DMS53 (cell line): ENCODE results near the gene ST6GALNAC3.
"Not testable (repeated sequence)": the region's sequence is repeated elsewhere in the genome, so short reads cannot be mapped to it uniquely, and the experiment has no call there.

Source experiments
- DNase-seq: peaks from one replicate; lab custom pipeline; 2025; lab: John Stamatoyannopoulos, UW

Gene ST6GALNAC3

GRCh38 chr1:76073481-76073880 is 1.1 kb upstream of the ST6GALNAC3 start:
- DNase-seq: no peak

GRCh38 chr1:76075188-76075489 is 593 bp downstream of the ST6GALNAC3 start:
- no peak for DNase-seq

GRCh38 chr1:76075877-76076276 is 1.3 kb downstream of the ST6GALNAC3 start:
- DNase-seq: peak; percentile 72

GRCh38 chr1:76079475-76080227 is 5.1 kb downstream of the ST6GALNAC3 start:
- DNase-seq: no peak

- DNase-seq: no peak
Observed at GRCh38 chr1:76080552-76081079, 6.1 kb downstream of the ST6GALNAC3 start.

- no peak for DNase-seq
Observed at GRCh38 chr1:76082062-76082461, 7.5 kb downstream of the ST6GALNAC3 start.

- DNase-seq: no peak
Observed at GRCh38 chr1:76083189-76083588, 8.6 kb downstream of the ST6GALNAC3 start.

GRCh38 chr1:76084029-76084627 is 9.6 kb downstream of the ST6GALNAC3 start:
- no peak for DNase-seq

GRCh38 chr1:76084685-76085084 is 10.1 kb downstream of the ST6GALNAC3 start:
- no peak for DNase-seq

- DNase-seq: no peak
Observed at GRCh38 chr1:76086109-76086508, 11.6 kb downstream of the ST6GALNAC3 start.

- peak; percentile 57 for DNase-seq
Observed at GRCh38 chr1:76086597-76086996, 12.1 kb downstream of the ST6GALNAC3 start.

GRCh38 chr1:76090283-76091203 is 16.0 kb downstream of the ST6GALNAC3 start:
- no peak for DNase-seq

- DNase-seq: no peak
Observed at GRCh38 chr1:76092812-76093211, 18.3 kb downstream of the ST6GALNAC3 start.

- DNase-seq: no peak
Observed at GRCh38 chr1:76093522-76094312, 19.2 kb downstream of the ST6GALNAC3 start.

- peak; percentile 39 for DNase-seq
Observed at GRCh38 chr1:76095802-76096201, 21.3 kb downstream of the ST6GALNAC3 start.

GRCh38 chr1:76097064-76097463 is 22.5 kb downstream of the ST6GALNAC3 start:
- DNase-seq: not testable (repeated sequence)

GRCh38 chr1:76098845-76099244 is 24.3 kb downstream of the ST6GALNAC3 start:
- DNase-seq: no peak

- DNase-seq: no peak
Observed at GRCh38 chr1:76101548-76101947, 27.0 kb downstream of the ST6GALNAC3 start.

- DNase-seq: no peak
Observed at GRCh38 chr1:76102046-76102445, 27.5 kb downstream of the ST6GALNAC3 start.

- DNase-seq: no peak
Observed at GRCh38 chr1:76103034-76103433, 28.5 kb downstream of the ST6GALNAC3 start.

- DNase-seq: no peak
Observed at GRCh38 chr1:76105372-76105771, 30.8 kb downstream of the ST6GALNAC3 start.

GRCh38 chr1:76106251-76106650 is 31.7 kb downstream of the ST6GALNAC3 start:
- DNase-seq: no peak
